Measurements from ENCODE around the gene NDUFAF8.
"Not testable (repeated sequence)": the region's sequence is repeated elsewhere in the genome, so short reads cannot be mapped to it uniquely, and the experiment has no call there.

Gene NDUFAF8

GRCh38 chr17:81222906-81223761, 16.0 kb upstream of the NDUFAF8 start, which contains the start of gene CEP131:
TSS of gene CEP131 (minus strand) at chr17:81222965. CDS start at chr17:81220056, 2,909 bp downstream.
- DNase-seq (ENCODE audit: low read depth in 2 of 2), result peak; percentile 96

DNA sequence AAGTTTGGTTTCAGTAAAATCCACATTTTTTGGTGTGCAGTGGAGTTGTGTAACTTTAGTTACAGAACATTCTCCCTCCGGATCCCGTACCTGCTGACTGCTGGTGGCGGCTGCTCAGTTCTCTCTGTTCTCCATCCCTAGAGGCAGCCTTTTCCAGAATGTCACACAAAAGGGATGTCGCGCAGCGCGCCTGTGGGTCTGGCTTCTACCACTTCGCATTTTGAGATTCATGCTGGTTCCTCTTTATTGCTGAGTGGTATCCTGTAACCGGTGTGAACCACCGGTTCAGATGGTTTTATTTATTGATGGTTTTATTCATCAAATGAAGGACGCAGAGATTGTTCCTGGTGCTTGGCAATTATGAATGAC, 15.4 kb upstream of the NDUFAF8 start:
- no peak for DNase-seq (ENCODE audit: low read depth in 2 of 2)

- not testable (repeated sequence) for DNase-seq (ENCODE audit: low read depth in 2 of 2)
These were observed 11.5 kb upstream of the NDUFAF8 start for GRCh38 chr17:81227630-81228029.

GRCh38 chr17:81228420-81228819, 10.7 kb upstream of the NDUFAF8 start:
- DNase-seq (ENCODE audit: low read depth in 2 of 2), result no peak

DNA sequence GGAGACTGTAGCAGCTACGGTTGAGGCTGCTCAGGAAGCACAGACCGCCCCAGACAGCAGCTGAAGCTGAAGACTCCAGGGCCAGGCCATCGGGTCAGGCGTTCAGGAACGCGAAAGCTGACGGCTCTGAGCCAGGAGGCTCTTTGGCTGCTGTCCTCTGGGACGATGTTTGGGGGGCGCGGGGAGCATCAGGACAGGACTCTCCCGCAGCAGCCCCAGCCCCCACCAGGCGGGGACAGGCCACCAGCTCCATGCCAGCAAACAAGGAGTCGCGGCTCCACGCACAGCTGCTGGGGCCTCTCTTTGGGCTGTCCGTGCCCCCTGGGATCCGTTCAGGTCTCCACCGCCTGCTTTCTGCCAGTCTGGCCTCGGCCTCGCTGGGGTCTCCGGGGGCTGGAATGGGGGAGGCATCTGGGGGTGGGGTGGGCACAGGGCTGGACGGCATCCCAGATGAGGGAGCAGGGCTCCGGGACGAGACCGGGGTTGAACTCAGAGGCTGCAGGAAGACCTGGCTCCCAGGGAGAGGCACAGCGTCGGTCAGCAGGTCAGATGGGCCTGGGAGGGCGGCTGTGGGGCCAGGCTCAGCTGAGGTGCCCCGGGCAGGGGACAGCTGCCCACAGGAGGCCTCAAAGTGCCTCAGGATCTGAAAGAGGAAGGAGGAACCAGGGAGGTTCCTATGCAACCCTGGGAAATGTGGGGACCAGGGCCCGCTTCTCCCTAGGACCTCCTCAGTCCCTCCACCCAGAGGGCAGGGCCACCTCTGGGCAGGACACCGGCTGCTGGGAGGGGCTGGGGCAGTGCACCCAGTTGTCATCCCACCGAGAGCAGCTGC, 10.1 kb upstream of the NDUFAF8 start:
- no peak for DNase-seq (ENCODE audit: low read depth in 2 of 2)

DNA sequence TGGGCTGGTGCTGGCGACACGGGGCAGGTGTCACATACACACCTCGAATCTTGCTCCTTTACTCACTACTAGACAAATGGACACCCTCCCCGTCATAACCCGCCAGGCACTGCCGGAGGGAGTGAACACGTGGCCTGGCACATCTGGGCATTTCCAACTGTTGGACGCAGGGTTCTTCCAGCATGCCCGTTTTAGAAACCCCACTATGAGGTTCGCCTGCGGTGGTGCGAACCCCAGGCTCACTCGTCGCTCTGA, 9.5 kb upstream of the NDUFAF8 start:
- no peak for DNase-seq (ENCODE audit: low read depth in 2 of 2)

DNA sequence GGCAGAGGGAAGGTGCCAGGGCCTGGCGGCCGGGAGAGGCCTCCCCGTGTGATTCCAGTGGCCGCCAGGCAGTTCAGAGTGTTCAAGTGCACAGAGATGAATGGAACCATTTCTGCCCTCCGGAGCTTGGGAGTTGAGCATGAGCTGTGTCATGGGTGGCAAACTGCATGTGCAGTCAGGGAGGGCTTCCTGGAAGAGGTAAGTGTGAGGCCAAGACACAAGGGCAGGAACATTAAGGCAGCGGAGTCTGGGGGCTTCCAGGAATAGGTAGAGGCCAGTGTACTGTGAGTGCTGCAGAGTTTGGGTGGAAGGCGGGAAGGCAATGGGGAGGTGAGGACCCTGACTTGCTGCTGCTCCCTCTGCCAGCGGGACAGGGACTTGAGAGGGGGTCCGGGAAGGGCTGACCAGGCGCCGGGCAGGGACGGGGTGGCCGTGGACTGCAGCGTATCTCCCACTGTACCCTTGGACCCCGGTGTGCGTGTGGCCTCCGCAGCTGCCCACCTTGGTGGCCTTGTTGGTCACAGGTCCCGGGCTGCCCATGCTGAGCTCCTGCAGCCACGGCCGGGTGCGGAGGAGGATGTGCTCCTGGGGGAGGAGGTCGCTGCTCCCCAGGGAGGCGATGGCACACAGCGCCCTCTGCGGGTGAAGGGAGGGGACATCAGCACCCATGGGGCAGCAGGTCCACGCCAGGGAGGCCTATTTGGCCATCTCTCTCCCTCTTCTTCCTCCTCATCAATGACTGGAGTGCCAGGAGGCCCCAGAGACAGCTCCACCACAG, 8.9 kb upstream of the NDUFAF8 start:
- DNase-seq (ENCODE audit: low read depth in 2 of 2), result no peak

GRCh38 chr17:81231121-81231645, 7.9 kb upstream of the NDUFAF8 start:
- no peak for DNase-seq (ENCODE audit: low read depth in 2 of 2)

GRCh38 chr17:81231766-81232581, 7.1 kb upstream of the NDUFAF8 start:
- no peak for DNase-seq (ENCODE audit: low read depth in 2 of 2)

DNA sequence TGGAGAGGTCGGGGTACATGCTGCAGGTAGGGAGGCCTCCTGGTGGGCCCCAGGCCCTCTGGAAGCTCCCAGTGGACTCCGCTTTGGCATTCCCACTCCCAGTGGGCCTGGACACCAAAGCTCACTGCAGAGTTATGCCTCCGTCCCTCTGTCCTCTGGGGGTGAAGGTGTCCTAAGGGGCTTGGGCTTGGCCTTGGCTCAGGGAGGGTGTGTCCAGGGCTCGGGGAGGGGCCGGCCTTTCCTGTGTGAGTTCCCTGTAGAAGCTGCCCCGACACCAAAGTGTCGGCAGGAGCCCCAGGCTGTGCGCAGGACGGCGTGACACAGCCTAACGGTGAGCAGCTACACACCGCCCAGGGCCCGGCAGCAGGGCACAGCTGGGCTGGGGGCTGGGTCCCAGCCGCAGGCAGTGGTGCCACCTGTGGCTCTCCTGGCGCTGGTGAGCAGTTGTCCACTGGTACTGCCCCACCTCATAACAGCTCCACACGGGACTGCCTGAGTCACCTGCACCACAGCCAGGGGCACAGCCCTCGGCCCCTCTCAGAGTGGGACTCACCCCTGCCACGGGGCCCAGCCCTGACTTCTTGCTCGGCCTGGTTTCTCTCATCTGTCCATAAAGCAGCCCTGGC, 6.4 kb upstream of the NDUFAF8 start:
- no peak for DNase-seq (ENCODE audit: low read depth in 2 of 2)

DNA sequence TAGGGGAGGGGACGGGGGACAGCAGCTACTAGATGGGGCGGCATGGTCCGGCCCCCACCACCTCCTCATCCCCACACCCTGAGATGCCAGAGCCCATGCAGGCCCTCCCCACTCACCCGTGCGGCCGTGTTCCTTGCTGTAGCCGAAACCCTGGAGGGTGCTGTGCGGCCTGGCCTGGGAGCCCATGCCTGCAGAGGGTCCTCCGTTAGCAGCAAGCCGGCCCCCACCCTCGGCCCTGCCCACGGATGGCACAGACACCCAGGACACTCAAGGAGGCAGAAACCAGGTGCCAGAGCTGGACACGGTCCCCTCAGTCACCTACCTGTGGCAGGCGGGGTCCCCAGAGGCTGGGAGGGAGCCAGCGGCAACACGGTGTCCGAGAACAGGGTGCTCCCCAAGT, 5.8 kb upstream of the NDUFAF8 start:
- no peak for DNase-seq (ENCODE audit: low read depth in 2 of 2)

DNA sequence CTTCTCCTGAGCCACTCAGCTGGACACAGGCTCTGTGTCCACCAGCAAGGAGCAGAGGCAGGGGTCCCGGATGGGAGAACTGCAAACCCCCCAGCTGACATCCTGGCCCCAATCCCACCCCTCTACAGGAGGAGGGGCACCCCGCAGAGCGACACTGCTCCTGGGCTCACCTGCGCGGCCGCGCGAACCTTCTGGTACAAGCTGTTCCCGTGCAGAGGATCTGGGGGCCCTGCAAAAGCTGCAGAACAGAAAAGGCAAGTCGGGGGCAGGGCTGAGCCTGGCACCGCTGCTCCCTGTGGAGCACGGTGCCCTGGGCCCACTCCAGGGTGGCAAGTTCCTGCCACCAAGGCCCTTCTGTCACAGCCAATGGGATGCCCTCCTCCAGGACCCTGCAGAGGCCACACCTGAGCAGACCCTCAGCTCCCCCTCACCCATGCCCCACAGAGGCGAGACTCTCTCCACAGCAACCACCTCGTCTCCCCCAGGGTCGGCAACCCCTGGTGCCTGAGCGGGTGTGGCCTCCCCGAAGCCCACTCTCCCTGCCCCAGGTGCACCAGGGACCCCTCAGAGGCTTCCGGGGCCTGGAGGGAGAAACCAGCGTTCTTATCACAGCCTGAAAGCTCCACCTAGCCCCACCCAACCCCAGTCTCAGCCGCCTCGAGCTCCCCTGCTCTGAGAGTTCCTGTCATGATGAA, 5.2 kb upstream of the NDUFAF8 start:
- DNase-seq (ENCODE audit: low read depth in 2 of 2), result no peak

- no peak for DNase-seq (ENCODE audit: low read depth in 2 of 2)
These were observed 4.6 kb upstream of the NDUFAF8 start for GRCh38 chr17:81234506-81234855.

DNA sequence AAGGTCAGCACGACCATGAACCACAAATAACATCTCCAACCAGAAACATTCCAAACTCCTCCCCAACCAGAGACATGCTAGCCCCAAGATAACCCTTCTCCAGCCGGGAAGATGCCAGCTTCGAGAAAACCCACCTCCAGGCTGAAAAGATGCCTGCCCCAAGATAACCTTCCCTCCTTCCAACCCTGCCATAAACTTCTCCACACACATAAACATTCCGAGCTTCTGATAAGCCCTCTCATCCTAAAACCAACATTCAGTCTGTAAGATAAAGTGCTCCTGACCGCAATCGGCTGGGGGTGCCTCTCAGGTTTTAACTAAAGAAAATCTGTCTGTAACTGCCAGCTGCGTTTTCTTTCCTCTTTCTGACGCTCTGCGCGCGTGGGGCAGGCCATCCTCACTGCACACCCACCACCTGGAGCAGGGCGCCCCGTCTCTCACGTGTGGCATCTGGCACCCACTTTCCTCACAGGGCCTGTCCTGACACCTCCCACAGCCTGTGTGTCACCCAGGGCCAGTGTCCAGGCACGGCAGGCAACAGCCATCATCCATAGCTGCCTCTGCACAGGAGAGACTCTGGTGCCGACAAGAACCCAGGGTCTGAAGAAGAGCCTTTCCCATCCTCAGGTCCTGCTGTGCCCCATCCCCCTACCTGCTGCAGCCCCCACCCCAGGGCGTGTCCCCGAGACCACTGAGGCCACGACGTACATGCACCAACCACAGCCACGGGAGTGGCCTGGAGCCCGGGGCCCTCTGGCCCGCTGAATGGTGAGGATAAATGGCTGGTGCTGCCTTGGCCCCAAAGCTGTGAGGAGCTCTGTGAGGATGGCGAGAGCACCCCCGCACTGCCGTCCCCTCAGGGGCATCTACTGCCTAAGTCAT, 3.9 kb upstream of the NDUFAF8 start:
- DNase-seq (ENCODE audit: low read depth in 2 of 2), result no peak

DNA sequence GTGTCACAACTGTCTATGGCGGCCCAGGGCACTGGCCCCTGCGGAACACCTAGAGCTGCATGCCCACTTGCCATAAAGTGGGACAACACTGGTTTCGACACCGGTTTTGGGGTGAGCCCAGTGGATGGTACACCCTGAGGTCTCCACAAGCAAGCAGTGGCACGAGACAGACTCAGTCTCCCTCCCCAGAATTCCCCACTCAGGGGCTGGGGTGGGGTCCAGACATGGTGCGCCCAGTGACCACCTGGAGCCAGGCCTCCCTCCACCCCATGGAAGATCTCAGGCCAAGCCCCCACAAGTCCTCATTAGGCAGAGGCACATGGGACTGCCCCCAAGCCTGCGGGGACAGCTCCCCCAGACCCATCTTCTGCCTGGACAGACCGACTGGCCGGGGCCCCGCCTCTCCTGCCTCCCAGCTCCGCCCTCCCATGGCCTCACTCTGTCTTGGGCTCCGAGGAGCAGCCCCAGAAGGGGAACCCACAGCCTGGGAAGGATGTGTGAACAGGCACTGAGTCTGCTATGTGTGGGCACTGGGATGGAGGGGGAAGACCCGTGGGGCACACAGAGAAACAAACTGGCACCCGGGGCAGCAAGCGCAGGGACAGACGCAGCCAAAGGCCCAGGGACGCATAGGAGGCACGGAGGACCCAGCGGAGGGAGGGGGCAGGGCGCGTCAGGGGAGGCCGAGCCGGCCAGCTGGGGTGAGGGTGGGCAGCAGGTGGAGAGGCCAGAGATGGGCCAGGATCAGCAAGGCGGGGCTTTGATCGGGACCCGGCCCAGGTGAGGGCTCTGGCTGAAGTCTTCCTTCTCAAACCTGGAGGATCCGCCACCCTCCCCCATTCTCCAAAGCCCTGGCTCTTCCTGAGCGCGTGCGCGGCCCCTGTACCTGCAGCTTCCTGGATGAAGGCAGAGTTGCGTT, 3.0 kb upstream of the NDUFAF8 start:
- DNase-seq (ENCODE audit: low read depth in 2 of 2), result no peak

GRCh38 chr17:81236784-81237183, 2.3 kb upstream of the NDUFAF8 start:
- DNase-seq (ENCODE audit: low read depth in 2 of 2), result no peak

- DNase-seq (ENCODE audit: low read depth in 2 of 2), result no peak
These were observed 1.3 kb upstream of the NDUFAF8 start for GRCh38 chr17:81237591-81238489.
